T-helper 1 cell (primary cell): ENCODE results near the gene ATAD1.
"Not testable (repeated sequence)": the region's sequence is repeated elsewhere in the genome, so short reads cannot be mapped to it uniquely, and the experiment has no call there.

Experiments
- DNase-seq, 5 donors: peaks; one replicate each; pipeline ENCODE4 v3.0.0-alpha.2; 2012 to 2020

ATAD1 gene

DNA sequence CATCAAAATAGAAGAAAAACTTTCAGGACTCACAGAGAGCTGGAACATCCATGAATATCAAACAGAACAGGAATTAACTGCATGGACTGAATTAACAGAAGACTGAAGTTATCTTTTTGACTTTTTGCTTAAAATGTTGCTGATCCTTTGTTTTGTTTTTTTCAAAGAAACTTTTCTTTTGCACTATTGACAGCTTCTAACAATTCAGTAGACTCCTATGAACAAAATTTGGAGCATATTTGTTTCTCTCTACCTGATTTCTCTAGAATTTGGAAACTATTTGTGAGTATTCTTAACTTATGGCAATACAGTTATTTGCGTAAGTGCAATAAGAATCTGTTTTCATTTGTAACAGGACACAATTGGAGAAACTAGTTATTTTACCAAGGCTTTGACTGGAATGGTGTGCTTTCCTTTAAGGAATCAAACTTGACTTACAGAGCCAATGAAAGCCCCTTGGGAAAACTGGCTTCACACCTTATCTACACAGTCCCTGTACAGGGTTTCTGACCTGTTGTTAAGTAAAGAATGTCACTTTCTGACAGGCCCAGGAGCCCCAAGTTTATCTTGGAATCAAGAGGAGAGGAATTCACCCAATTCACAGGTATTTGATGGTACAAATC is 16.1 kb downstream of the ATAD1 start:
- not testable (repeated sequence) for DNase-seq

DNA sequence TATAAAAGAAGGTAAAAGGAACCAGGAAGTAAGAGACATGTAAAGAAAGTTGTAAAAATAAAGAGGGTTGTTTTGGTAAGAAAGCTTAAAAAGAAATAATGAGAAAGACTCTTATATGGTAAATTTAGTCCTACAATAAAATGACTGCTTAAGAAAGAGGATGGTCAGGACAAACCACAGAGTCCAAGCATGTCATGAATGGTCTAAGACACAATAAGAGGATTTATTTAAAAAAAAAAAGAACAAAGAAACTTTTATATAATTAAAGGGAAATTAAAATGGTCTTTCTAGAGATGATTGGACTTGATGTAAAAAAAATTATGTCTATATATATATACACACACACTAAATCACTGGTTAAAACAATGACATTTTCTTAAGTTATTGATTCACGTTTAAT is 18.2 kb downstream of the ATAD1 start:
- no peak for DNase-seq

- DNase-seq, result no peak
Observed at GRCh38 chr10:87798082-87798481, 19.9 kb downstream of the ATAD1 start.

DNA sequence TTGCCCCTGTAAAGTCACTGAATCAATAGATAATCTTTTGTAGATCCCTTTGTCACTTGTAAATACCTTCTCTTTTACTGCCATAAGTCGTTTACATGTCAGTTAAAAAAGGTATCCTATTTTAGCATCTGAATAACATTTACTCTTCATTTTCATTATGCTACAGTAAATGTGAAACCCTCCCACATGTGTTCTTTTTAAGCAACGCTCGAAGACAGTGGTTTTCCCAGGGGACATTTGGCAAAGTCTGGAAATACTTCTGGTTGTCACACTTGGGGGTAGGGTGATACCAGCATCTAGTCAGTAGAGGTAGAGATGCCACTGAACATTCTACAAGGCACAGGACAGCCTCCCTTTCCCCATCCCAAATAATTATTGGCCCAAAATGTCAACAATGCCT is 23.7 kb downstream of the ATAD1 start:
- no peak for DNase-seq

DNA sequence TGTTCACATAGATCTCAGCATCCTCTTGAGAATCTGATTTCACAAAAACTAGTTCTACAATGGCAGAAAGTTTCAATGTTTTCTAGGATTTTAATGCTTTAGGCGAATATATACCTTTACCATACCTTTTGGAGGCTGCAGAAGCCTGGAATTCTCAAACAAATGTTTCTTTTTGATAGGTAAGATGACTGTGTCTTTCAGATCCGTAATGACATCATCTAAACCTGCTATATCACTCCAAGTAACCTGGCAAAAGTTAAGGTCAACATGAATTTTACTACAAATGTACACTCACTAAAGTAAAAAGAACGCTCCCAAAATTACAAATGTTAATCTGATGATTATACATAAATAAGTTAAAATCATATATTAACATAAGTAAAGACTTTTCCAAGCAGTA is 27.8 kb downstream of the ATAD1 start:
- DNase-seq, result no peak

GRCh38 chr10:87786421-87786820 is 31.6 kb downstream of the ATAD1 start:
- DNase-seq, result no peak

GRCh38 chr10:87782721-87783120 is 35.3 kb downstream of the ATAD1 start:
- no peak for DNase-seq

GRCh38 chr10:87781545-87781944 is 36.5 kb downstream of the ATAD1 start:
- no peak for DNase-seq

GRCh38 chr10:87776328-87776727 is 41.7 kb downstream of the ATAD1 start:
- no peak for DNase-seq

- no peak for DNase-seq
Observed at GRCh38 chr10:87775766-87776165, 42.3 kb downstream of the ATAD1 start.

- DNase-seq, result no peak
Observed at GRCh38 chr10:87771871-87772500, 46.0 kb downstream of the ATAD1 start.

GRCh38 chr10:87767253-87767652 is 50.8 kb downstream of the ATAD1 start:
- DNase-seq, result no peak

GRCh38 chr10:87765666-87766376 is 52.2 kb downstream of the ATAD1 start:
- DNase-seq, result no peak

DNA sequence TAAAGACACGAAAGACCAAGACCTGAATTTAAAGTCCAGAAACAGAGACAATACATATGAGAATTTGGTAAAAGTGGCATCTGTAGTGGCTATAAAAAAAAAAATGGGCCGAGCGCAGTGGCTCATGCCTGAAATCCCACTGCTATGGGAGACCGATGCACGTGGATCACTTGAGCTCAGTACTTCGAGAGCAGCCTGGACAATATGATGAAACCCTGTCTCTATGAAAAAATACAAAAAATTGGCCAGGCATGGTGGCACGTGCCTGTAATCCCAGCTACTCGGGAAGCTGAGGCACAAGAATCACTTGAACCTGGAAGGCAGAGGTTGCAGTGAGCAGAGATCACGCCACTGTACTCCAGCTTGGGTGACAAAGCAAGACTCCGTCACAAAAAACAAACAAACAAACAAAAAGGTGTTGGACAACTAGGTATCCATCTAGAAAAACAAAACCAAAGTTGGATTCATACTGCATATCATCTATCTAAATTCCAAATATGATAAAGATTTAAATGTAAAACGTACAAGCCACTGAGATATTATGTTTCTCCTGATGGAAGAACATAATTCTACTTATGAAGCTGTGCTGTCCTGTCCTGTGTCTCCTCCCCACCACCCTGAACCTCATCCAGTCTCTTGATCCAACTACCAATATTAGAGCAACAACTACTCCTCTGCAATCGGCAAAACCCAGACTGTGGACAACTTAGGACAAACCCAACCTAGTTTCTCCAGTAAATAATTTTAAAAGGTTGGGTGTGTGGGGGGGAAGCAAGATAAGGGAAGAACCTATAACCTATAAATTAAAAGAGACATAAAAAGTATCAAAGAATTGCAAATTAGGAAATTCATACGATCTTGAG is 53.7 kb downstream of the ATAD1 start:
- DNase-seq, result no peak

- no peak for DNase-seq
Observed at GRCh38 chr10:87763086-87763861, 54.8 kb downstream of the ATAD1 start.

- peak in 1 of 5 donors; percentile 75 for DNase-seq
Observed at GRCh38 chr10:87761892-87762291, 56.1 kb downstream of the ATAD1 start.

GRCh38 chr10:87761153-87761552 is 56.9 kb downstream of the ATAD1 start:
- no peak for DNase-seq

GRCh38 chr10:87760195-87760905 is 57.7 kb downstream of the ATAD1 start:
- DNase-seq, result no peak

DNA sequence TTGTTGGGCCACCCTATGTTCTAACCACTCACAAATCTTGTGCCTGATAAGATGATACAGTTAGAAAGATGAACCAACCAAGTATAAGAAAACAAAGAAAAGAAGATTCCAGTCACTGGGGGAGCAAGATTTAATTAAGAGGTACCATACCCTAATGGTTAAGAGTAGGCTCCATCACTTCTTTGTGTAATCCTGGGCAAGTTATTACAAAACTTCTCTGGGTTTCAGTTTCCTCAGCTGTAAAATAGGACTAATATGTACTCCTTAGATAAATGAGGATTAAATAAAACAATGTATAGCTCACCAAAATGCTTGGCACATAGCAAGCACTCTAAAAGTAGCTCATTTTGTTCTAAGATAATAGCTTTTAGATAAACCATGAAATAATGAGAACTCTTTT is 58.5 kb downstream of the ATAD1 start:
- DNase-seq, result no peak

- no peak for DNase-seq
Observed at GRCh38 chr10:87757685-87758084, 60.3 kb downstream of the ATAD1 start.

- no peak for DNase-seq
Observed at GRCh38 chr10:87753995-87754866, 63.8 kb downstream of the ATAD1 start.
